GM12865 (cell line): ENCODE data around the gene DUSP5.

Experiments used
- DNase-seq: peaks from one replicate; pipeline ENCODE4 v3.0.0; 2010; ENCODE audit warnings: low read depth
- H3K4me3 ChIP-seq: 2 replicates; pipeline ENCODE4 v1.5.1; 2011; ENCODE audit warnings: mild to moderate bottlenecking, low read depth, low read length, control low read depth
- TF ChIP-seq, protein P1 (sequence below): IDR thresholded peaks from 2 replicates; pipeline ENCODE4 v1.5.1; 2011; ENCODE audit warnings: low read length, control low read depth, low read depth, inconsistent platforms; ENCODE audit not compliant: insufficient read depth; ENCODE audit errors: missing control alignments

Gene DUSP5, protein sequence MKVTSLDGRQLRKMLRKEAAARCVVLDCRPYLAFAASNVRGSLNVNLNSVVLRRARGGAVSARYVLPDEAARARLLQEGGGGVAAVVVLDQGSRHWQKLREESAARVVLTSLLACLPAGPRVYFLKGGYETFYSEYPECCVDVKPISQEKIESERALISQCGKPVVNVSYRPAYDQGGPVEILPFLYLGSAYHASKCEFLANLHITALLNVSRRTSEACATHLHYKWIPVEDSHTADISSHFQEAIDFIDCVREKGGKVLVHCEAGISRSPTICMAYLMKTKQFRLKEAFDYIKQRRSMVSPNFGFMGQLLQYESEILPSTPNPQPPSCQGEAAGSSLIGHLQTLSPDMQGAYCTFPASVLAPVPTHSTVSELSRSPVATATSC

DNA sequence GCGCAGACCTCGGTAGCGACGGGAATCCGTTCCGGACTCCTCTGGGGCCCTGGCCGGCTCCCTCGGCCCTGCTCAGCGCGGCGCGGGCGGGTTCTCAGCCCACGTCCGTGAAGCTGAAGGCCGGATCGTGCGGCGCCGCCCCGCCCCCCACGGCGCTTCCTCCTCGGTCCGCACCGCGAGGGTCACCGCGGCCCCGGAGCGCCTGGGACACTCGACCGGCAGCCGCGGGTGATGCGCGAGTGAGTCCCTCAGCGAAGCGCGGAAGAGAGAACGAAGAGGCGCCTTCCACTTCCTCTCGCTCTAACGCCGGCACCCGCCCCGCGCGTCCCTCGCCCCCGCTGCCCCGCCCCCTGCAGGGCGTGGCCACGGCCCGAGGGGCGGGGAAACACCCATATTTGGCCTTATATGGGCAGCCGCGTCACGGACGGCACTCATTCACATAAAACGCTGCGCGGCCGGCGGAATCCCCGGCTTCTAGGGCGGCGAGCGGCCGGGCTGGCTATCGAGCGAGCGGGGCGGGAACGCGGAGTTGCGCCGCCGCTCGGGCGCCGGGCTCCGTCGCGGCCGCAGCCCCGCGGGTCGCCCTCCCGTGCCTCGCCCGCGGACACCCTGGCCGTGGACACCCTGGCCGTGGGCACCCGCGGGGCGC, at the start of gene DUSP5:
Gene DUSP5 (plus strand): TSS at position 470 of the 649 bp plus-strand sequence. CDS start 215 bp downstream, outside the sequence.
- peak within 1 kb of the TSS; percentile 88 for H3K4me3 ChIP-seq
- peak; percentile 97 for DNase-seq
- TF ChIP-seq, protein P1, sequence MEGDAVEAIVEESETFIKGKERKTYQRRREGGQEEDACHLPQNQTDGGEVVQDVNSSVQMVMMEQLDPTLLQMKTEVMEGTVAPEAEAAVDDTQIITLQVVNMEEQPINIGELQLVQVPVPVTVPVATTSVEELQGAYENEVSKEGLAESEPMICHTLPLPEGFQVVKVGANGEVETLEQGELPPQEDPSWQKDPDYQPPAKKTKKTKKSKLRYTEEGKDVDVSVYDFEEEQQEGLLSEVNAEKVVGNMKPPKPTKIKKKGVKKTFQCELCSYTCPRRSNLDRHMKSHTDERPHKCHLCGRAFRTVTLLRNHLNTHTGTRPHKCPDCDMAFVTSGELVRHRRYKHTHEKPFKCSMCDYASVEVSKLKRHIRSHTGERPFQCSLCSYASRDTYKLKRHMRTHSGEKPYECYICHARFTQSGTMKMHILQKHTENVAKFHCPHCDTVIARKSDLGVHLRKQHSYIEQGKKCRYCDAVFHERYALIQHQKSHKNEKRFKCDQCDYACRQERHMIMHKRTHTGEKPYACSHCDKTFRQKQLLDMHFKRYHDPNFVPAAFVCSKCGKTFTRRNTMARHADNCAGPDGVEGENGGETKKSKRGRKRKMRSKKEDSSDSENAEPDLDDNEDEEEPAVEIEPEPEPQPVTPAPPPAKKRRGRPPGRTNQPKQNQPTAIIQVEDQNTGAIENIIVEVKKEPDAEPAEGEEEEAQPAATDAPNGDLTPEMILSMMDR, result no peak

DNA sequence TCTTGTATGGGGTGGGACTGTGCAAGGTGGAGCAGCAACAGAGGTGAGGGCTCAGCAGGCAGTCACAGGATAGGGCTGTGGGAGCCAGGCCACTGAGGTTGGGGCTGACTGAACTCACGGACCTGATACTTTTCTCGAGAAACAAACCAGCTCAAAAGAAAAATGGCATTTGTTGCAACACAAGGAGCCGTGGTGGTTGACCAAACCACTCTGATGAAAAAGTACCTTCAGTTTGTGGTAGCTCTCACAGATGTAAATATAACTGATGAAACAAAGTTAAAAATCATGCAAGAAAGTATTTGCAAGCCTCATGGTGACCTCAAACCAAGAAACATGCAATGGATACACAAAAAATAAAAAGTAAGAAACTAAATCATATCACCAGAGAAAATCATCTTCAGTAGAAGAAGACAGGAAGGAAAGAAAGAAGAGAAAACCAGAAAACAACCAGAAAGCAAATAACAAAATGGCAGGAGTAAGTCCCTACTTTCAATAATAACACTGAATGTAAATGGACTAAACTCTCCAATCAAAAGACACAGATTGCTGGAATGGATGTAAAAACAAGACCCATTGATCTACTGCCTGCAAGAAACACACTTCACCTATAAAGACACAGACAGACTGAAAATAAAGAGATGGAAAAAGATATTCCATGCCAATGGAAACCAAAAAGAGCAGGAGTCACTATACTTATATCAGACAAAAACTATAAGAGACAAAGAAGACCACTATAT, 48.9 kb upstream of the DUSP5 start:
- peak; percentile 53 for DNase-seq
- TF ChIP-seq, protein P1, result no peak
- no peak overlapping the region for H3K4me3 ChIP-seq

DNA sequence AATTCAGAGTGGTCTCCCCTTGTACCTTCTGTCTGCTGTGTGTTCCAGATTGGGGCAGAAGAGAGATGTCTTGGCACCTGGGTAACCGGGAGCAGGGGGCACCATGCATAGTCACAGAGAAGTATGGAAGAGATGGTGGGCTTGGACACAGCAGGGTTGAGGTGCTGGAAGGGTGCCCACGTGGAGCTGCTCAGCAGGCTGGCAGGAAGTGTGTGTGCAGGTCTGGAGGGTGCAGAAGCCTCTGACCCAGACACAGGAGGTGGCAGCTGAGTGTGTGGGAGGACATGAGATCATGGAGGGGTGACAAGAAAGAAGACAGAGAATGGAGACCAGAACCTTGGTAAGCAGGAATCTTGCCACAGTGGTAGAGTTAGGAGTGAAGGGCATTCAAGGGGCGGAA, 42.3 kb upstream of the DUSP5 start:
- DNase-seq, result peak; percentile 18

DNA sequence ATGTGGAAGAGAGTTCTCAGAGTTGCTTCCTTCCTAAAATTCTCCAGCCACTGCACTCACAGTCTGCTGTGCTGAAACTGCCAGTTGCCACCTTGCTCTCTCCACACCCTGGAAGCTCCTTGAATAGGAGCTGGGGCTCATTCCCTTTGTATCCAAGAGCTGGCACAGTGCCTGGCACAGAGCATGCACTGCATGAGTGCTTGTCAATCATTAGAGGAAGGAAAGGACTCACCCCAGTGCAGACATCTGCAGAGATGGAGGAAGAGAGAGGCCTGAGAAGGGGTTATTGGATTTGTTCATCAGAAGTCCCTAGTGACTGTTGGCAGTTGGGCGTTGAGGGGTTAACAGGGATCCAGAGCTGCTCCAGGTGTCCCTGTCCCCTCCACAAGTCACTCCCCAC, 41.7 kb upstream of the DUSP5 start:
- DNase-seq, result no peak

More for the DNA sequence above, 42.3 kb upstream of the DUSP5 start:
- H3K4me3 ChIP-seq, result no peak overlapping the region
- TF ChIP-seq, protein P1, result no peak

DNA sequence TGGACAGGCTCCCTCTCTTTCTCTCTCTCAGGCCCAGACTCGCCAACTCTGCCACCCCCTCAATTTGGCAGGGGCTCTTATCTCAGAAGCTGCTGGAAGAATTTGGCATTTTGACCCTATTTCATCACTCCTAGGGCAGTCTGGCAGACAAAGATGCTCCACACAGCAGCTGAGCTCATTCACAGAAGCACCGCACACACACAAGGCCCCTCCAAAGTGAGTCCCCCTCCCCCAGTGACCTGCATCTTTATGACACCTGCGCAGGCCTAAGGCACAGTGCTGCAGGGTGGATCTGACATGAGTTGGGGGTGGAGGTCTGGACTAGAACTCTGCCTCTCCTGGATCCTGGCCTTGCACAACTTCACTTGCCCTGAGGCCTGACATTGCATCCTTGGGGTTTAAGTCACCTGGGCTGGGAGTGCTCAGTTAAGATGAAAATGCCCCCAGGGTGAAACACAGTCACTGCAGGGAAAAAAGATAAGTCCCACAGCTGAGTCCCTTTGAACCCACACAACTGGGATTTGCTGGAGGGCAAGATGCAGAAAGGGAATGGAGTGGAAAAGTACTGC, 41.1 kb upstream of the DUSP5 start:
- TF ChIP-seq, protein P1, result no peak
- no peak for DNase-seq
- H3K4me3 ChIP-seq, result no peak overlapping the region

More for the DNA sequence above, 41.7 kb upstream of the DUSP5 start:
- H3K4me3 ChIP-seq, result no peak overlapping the region
- TF ChIP-seq, protein P1, result no peak

DNA sequence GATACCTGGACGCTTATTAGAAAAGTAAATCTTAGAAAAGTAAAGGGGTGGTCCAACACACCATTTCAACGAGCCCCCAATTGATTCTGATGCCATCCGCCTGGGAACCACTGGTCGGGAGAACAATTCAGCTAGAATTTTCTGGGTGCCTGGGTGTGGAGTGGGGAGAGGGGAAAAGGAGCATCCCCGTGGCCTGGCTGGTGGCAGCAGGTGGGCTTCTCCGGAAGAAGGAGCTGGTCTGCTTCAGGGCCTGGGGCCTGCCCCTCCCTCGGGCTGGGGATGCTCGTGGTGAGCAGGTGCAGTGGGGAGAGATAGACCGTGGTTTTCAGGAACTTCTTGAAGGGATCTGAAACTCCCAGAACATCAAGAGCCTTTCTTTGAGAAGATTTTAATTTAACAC, 39.9 kb upstream of the DUSP5 start:
- H3K4me3 ChIP-seq, result no peak overlapping the region
- TF ChIP-seq, protein P1, result no peak
- DNase-seq, result no peak
